OCI-LY7 (cell line): Measurements from ENCODE around the gene QSOX1.

Source experiments
- EZH2phosphoT487 ChIP-seq: fragments of 200-600 bp; sonication (generic); IDR thresholded peaks from 2 replicates; pipeline ENCODE4 v1.6.1; 2018; ENCODE audit warnings: low read depth, borderline replicate concordance, mild to moderate bottlenecking, mixed run types, antibody characterized with exemption, low read length, moderate library complexity, mixed read lengths
- TF ChIP-seq, protein P1 (sequence below): fragments of 200-600 bp; sonication (generic); conservative IDR thresholded peaks from 2 replicates; pipeline ENCODE4 v1.5.1; 2014; ENCODE audit warnings: mild to moderate bottlenecking, antibody characterized with exemption, low read length, moderate library complexity, mixed read lengths

DNA sequence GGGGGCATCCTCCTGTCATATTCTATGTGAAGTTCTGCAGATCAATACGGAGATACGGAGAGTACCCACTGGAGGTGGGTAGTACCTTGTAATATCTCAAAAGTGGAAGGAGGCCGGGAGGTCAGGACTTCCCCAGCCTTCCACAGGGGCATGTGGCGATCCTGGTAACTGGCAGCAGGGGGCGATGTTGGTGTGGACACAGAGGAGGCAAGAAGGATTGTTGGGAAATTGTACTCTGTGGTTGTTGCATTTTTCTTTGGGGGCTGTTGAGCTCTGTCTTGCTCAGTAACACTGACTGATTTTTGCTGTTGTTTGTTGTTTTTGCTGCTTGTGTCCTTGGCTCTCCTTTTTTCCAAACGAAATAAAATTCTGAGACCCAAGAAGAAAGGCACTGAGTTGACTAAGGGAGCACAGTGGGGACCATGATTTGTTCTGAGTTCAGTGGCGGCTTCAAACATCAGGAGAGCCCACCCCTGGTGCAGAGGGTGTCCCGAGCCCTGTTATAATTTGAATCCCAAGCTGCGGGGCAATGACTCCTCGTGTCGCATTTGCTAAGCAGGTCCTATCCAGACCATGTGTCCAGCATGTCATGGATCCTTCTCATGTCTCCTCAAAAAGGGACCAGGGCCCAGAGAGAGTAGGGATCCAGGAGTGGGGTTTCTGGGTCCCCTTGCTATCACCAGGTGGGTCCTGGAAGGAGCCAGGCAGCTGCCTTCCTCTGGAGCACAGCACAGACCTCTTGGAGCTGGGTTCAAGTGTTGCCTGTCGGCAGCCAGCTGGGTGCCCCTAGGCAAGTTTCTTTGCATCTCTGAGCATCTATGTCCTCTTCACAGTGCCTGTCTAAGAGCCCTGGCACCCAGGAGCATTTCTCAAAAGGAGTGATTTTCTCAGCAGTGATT, 98.2 kb downstream of the QSOX1 start:
- TF ChIP-seq, protein P1, sequence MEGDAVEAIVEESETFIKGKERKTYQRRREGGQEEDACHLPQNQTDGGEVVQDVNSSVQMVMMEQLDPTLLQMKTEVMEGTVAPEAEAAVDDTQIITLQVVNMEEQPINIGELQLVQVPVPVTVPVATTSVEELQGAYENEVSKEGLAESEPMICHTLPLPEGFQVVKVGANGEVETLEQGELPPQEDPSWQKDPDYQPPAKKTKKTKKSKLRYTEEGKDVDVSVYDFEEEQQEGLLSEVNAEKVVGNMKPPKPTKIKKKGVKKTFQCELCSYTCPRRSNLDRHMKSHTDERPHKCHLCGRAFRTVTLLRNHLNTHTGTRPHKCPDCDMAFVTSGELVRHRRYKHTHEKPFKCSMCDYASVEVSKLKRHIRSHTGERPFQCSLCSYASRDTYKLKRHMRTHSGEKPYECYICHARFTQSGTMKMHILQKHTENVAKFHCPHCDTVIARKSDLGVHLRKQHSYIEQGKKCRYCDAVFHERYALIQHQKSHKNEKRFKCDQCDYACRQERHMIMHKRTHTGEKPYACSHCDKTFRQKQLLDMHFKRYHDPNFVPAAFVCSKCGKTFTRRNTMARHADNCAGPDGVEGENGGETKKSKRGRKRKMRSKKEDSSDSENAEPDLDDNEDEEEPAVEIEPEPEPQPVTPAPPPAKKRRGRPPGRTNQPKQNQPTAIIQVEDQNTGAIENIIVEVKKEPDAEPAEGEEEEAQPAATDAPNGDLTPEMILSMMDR, result peak; percentile 94
- TF ChIP-seq EZH2phosphoT487, result no peak
